Amygdala (tissue), 56 donors: ENCODE measurements around the gene AIG1.
"Not testable (repeated sequence)": the region's sequence is repeated elsewhere in the genome, so short reads cannot be mapped to it uniquely, and the experiment has no call there.

ENCODE experiments used
- DNase-seq, 56 donors: peaks; one replicate each; lab custom pipeline; 2025; lab: John Stamatoyannopoulos, UW

Gene AIG1

GRCh38 chr6:143055213-143055612 is 5.5 kb upstream of the AIG1 start:
- no peak for DNase-seq

- no peak for DNase-seq
Observed at GRCh38 chr6:143055891-143056290, 4.8 kb upstream of the AIG1 start.

GRCh38 chr6:143058987-143059386 is 1.7 kb upstream of the AIG1 start:
- DNase-seq, result peak in 11 of 56 donors; percentile 3 to 68 (median 12)

- DNase-seq, result no peak
Observed at GRCh38 chr6:143059663-143060353, 881 bp upstream of the AIG1 start.

- DNase-seq, result peak in 55 of 56 donors; percentile 20 to 90 (median 74)
Observed at GRCh38 chr6:143060354-143060805, 309 bp upstream of the AIG1 start.

GRCh38 chr6:143061597-143062385 is 1.1 kb downstream of the AIG1 start:
- DNase-seq, result no peak

GRCh38 chr6:143062551-143062950 is 1.9 kb downstream of the AIG1 start:
- no peak for DNase-seq

- DNase-seq, result no peak
Observed at GRCh38 chr6:143063631-143064030, 2.9 kb downstream of the AIG1 start.

GRCh38 chr6:143064271-143064670 is 3.6 kb downstream of the AIG1 start:
- no peak for DNase-seq

GRCh38 chr6:143064951-143065683 is 4.4 kb downstream of the AIG1 start:
- no peak for DNase-seq

- DNase-seq, result no peak
Observed at GRCh38 chr6:143068001-143068400, 7.3 kb downstream of the AIG1 start.

GRCh38 chr6:143074101-143074500 is 13.4 kb downstream of the AIG1 start:
- no peak for DNase-seq

- no peak for DNase-seq
Observed at GRCh38 chr6:143074670-143075318, 14.1 kb downstream of the AIG1 start.

GRCh38 chr6:143078468-143079324 is 18.0 kb downstream of the AIG1 start:
- no peak for DNase-seq

GRCh38 chr6:143079325-143079640 is 18.6 kb downstream of the AIG1 start:
- DNase-seq, result no peak

GRCh38 chr6:143082274-143082673 is 21.6 kb downstream of the AIG1 start:
- DNase-seq, result not testable (repeated sequence)

GRCh38 chr6:143084019-143084418 is 23.3 kb downstream of the AIG1 start:
- DNase-seq, result not testable (repeated sequence)

- not testable (repeated sequence) for DNase-seq
Observed at GRCh38 chr6:143087335-143087734, 26.6 kb downstream of the AIG1 start.

- no peak for DNase-seq
Observed at GRCh38 chr6:143087856-143088255, 27.2 kb downstream of the AIG1 start.
